Muscle layer of colon (tissue), 2 donors: ENCODE measurements around the gene BBS5.

ENCODE experiments used
- H3K27ac ChIP-seq: one replicate; pipeline ENCODE4 v1.7.0; 2013; ENCODE audit warnings: low read depth, mild to moderate bottlenecking, low read length, moderate library complexity
- H3K27me3 ChIP-seq, 2 donors: one replicate each; pipeline ENCODE4 v1.7.0; 2013; ENCODE audit warnings: low read length in 2 of 2, mild to moderate bottlenecking in 2 of 2; ENCODE audit not compliant: insufficient read depth in 2 of 2, control insufficient read depth in 1 of 2
- H3K36me3 ChIP-seq: one replicate; pipeline ENCODE4 v1.7.0; 2013; ENCODE audit warnings: mild to moderate bottlenecking, low read length; ENCODE audit not compliant: insufficient read depth
- H3K4me1 ChIP-seq: one replicate; pipeline ENCODE4 v1.7.0; 2013; ENCODE audit warnings: mild to moderate bottlenecking, low read length; ENCODE audit not compliant: insufficient read depth
- H3K4me3 ChIP-seq, 2 donors: one replicate each; pipeline ENCODE4 v1.7.0; 2013; ENCODE audit warnings: low read length in 2 of 2, low read depth in 1 of 2, mild to moderate bottlenecking in 1 of 2, moderate library complexity in 1 of 2
- H3K9ac ChIP-seq: one replicate; pipeline ENCODE4 v1.7.0; 2013; ENCODE audit warnings: low read length
- H3K9me3 ChIP-seq: one replicate; pipeline ENCODE4 v1.7.0; 2013; ENCODE audit warnings: mild to moderate bottlenecking, low read length
- donor health status: abdominal sarcoma.
- donor health status: Adenocarcinoma of cecum.

BBS5 gene

DNA sequence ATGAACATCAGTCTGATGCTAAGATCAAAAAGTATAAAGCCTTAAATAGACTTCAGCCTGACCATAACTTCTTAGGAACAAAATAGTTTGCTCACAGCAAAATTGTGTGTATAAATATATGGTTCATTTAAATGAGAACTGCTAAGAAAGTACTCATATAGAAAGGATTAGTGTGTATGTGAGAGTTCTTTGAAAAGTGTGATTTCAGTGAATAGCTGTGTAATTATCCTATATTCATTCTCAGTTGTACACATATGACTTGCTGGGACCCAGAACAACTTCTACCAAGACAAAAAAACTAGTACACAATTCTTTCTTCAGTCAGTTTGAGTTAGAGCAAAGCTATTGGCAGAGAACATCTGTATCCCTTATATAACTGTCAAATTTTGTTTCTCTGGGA, 7.2 kb downstream of the BBS5 start:
- Histone ChIP-seq H3K27me3 (no peaks in the 10 kb centered on the region), H3K9me3 (no peaks in the 10 kb centered on the region), H3K4me1 (no peaks in the 10 kb centered on the region), H3K9ac (no peak overlapping the region), H3K4me3 (no peak overlapping the region), H3K36me3 (peaks cover 30% of the 10 kb centered on the region), H3K27ac (no peak overlapping the region)

GRCh38 chr2:169490834-169491233, 11.5 kb downstream of the BBS5 start:
- Histone ChIP-seq H3K9me3 (no peaks in the 10 kb centered on the region), H3K4me3 (no peak overlapping the region), H3K27ac (no peak overlapping the region), H3K9ac (no peak overlapping the region), H3K27me3 (no peaks in the 10 kb centered on the region), H3K36me3 (peaks cover 12% of the 10 kb centered on the region), H3K4me1 (no peaks in the 10 kb centered on the region)

- Histone ChIP-seq H3K36me3 (peaks cover 14% of the 10 kb centered on the region), H3K4me3 (no peak overlapping the region), H3K27ac (no peak overlapping the region), H3K27me3 (no peaks in the 10 kb centered on the region), H3K4me1 (no peaks in the 10 kb centered on the region), H3K9ac (no peak overlapping the region), H3K9me3 (no peaks in the 10 kb centered on the region)
These were observed 12.1 kb downstream of the BBS5 start for GRCh38 chr2:169491378-169491777.

DNA sequence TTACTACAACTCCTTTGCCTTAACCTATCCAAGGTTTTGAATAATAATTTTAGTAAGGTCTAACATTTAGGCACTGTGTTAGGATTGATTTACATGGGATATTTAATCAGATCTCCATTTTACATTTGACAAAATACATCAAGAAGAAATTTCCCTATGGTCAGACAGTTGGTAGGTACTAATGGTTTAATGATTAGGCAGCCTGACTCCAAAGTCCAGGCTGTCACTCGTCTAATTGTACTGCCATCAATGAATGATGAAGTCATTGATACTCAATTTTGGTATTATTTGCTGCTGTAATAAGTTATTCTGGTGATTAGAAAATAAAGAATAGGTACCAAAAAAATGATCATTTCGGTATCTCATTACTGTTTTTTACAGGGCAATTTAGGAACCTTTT, 14.1 kb downstream of the BBS5 start:
- Histone ChIP-seq H3K36me3 (peaks cover 14% of the 10 kb centered on the region), H3K4me3 (no peak overlapping the region), H3K27me3 (no peaks in the 10 kb centered on the region)

DNA sequence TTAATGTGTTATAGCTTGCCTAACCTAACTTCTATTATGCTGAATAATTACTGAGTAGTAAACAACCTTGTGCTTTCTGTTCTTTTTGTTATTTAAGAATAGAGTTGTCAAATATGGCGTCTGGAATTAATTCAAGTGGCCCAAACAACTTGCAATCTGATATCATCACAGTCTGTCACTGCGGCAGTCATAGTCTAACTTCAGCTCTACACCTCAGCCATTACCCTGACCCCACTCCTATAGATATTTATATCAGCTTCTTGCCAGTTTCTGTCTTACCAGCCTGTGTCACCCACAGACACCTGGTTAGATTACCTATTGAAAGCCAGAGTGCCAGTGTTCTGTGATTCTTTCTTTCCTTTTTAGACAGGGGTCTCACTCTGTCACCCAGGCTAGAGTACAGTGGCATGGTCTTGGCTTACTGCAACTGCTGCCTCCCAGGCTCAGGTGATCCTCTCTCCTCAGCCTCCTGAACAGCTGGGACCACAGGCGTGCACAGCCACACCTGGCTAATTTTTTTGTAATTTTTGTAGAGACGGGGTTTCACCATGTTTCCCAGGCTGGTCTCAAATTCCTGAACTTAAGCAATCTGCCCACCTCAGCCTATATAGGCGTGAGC, 16.1 kb downstream of the BBS5 start:
- no peaks in the 10 kb centered on the region for H3K9me3 ChIP-seq
- H3K9ac ChIP-seq = no peak overlapping the region
- H3K4me1 ChIP-seq = no peaks in the 10 kb centered on the region
- peaks cover 20% of the 10 kb centered on the region for H3K36me3 ChIP-seq
- H3K27me3 ChIP-seq = no peaks in the 10 kb centered on the region
- H3K4me3 ChIP-seq = no peak overlapping the region
- H3K27ac ChIP-seq = no peak overlapping the region

More for the DNA sequence above, 14.1 kb downstream of the BBS5 start:
- H3K9me3 ChIP-seq = no peaks in the 10 kb centered on the region
- no peak overlapping the region for H3K27ac ChIP-seq
- no peak overlapping the region for H3K9ac ChIP-seq
- no peaks in the 10 kb centered on the region for H3K4me1 ChIP-seq

GRCh38 chr2:169504651-169505050, 25.4 kb downstream of the BBS5 start:
- no peak overlapping the region for H3K4me3 ChIP-seq
- H3K27me3 ChIP-seq = no peaks in the 10 kb centered on the region
- no peak overlapping the region for H3K9ac ChIP-seq
- H3K36me3 ChIP-seq = peaks cover 13% of the 10 kb centered on the region
- peaks cover 6% of the 10 kb centered on the region for H3K4me1 ChIP-seq
- H3K27ac ChIP-seq = no peak overlapping the region
- H3K9me3 ChIP-seq = no peaks in the 10 kb centered on the region

- no peaks in the 10 kb centered on the region for H3K36me3 ChIP-seq
- no peak overlapping the region for H3K9ac ChIP-seq
- H3K4me3 ChIP-seq = no peak overlapping the region
- no peaks in the 10 kb centered on the region for H3K9me3 ChIP-seq
- H3K4me1 ChIP-seq = peaks cover 10% of the 10 kb centered on the region
- no peak overlapping the region for H3K27ac ChIP-seq
- no peaks in the 10 kb centered on the region for H3K27me3 ChIP-seq
These were observed 28.4 kb downstream of the BBS5 start for GRCh38 chr2:169507698-169508097.

DNA sequence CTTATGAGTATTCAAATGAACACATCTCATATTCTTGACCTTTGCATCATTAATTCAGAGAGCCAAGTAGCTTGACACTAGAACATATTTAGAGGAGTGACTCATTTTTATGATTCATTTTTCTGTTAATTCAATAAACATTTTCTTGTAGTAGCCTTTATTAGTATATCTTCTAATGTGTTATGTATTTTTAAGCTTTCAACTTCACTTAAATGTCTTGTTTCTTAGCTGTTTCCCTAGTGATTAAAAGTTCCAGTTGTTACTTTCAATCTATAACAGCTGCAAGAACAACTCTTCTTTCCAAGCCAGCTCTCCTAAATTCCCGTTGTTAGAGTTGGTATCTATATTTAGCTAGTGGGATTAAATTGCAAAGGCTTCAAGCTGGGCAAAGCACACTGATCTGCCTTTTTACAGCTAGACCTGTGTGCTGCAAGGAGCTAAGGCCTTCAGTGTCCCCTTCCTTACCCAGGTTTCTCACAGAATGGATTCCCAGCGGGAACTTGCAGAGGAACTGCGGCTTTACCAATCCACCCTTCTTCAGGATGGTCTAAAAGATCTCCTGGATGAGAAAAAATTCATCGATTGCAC, 30.1 kb downstream of the BBS5 start, which contains the start of gene KLHL41:
Gene KLHL41 (plus strand): TSS at position 405 of the 588 bp plus-strand sequence. CDS start 77 bp downstream, at position 482.
- Histone ChIP-seq H3K4me3 (no peak within 1 kb of the TSS), H3K36me3 (no peaks in the 10 kb centered on the region), H3K27me3 (no peaks in the 10 kb centered on the region), H3K4me1 (peaks cover 10% of the 10 kb centered on the region), H3K9me3 (no peaks in the 10 kb centered on the region), H3K27ac (no peak within 1 kb of the TSS), H3K9ac (no peak within 1 kb of the TSS)

- H3K4me1 ChIP-seq = peaks cover 10% of the 10 kb centered on the region
- no peaks in the 10 kb centered on the region for H3K27me3 ChIP-seq
- no peak overlapping the region for H3K4me3 ChIP-seq
- H3K9me3 ChIP-seq = no peaks in the 10 kb centered on the region
- no peak overlapping the region for H3K9ac ChIP-seq
- no peaks in the 10 kb centered on the region for H3K36me3 ChIP-seq
- no peak overlapping the region for H3K27ac ChIP-seq
These were observed 30.7 kb downstream of the BBS5 start for GRCh38 chr2:169509955-169510354.

GRCh38 chr2:169510496-169510895, 31.2 kb downstream of the BBS5 start:
- peaks cover 10% of the 10 kb centered on the region for H3K4me1 ChIP-seq
- H3K4me3 ChIP-seq = no peak overlapping the region
- no peaks in the 10 kb centered on the region for H3K27me3 ChIP-seq
- H3K9me3 ChIP-seq = no peaks in the 10 kb centered on the region
- H3K9ac ChIP-seq = no peak overlapping the region
- no peak overlapping the region for H3K27ac ChIP-seq
- H3K36me3 ChIP-seq = no peaks in the 10 kb centered on the region

DNA sequence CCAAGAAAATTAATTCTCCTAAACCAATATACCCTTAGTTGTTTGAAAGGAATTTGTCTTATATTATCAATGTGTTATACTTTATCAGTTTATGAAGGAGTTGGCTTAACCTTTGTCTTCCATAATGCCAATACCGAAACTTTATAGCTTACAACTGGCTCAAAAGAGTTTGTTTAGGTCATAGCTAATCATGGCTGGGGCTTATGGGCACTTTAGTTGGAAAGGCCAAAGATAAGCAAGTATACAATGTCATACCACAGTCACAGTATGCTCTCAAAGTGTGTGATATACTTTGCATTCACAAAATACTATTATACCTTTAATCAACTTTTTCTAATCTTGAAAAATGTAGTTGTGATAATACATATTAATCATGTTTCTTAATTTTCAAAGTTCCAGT, 32.5 kb downstream of the BBS5 start:
- no peaks in the 10 kb centered on the region for H3K27me3 ChIP-seq
- H3K9ac ChIP-seq = no peak overlapping the region
- H3K4me1 ChIP-seq = peaks cover 10% of the 10 kb centered on the region
- no peaks in the 10 kb centered on the region for H3K9me3 ChIP-seq
- H3K27ac ChIP-seq = no peak overlapping the region
- H3K36me3 ChIP-seq = no peaks in the 10 kb centered on the region
- no peak overlapping the region for H3K4me3 ChIP-seq

GRCh38 chr2:169512525-169512924, 33.2 kb downstream of the BBS5 start:
- no peak overlapping the region for H3K27ac ChIP-seq
- no peak overlapping the region for H3K4me3 ChIP-seq
- no peaks in the 10 kb centered on the region for H3K36me3 ChIP-seq
- peaks cover 10% of the 10 kb centered on the region for H3K4me1 ChIP-seq
- no peak overlapping the region for H3K9ac ChIP-seq
- no peaks in the 10 kb centered on the region for H3K9me3 ChIP-seq
- H3K27me3 ChIP-seq = no peaks in the 10 kb centered on the region
